Immature natural killer cell (primary cell): Measurements from ENCODE around the gene PDCD10. TPM values are rescaled to one million over a fixed set of nuclear protein-coding genes. Genes with fewer than 3 reads are reported as not detected.

Source experiments
- DNase-seq, 3 donors: peaks; one replicate each; pipeline ENCODE4 v3.0.0; 2022; ENCODE audit warnings: mixed read lengths in 1 of 3
- H3K27ac Mint-ChIP-seq, 6 donors: one replicate each; pipeline ENCODE4 v1.8.0; 2020; ENCODE audit warnings: mixed read lengths in 6 of 6, mild to moderate bottlenecking in 5 of 6, inconsistent platforms in 4 of 6, moderate library complexity in 3 of 6
- H3K27me3 Mint-ChIP-seq, 3 donors: one replicate each; pipeline ENCODE4 v1.8.0; 2020 to 2021; ENCODE audit warnings: low read depth in 3 of 3, mild to moderate bottlenecking in 3 of 3, mixed read lengths in 3 of 3, moderate library complexity in 3 of 3, inconsistent platforms in 1 of 3
- H3K36me3 Mint-ChIP-seq, 3 donors: one replicate each; pipeline ENCODE4 v1.8.0; 2020; ENCODE audit warnings: mixed read lengths in 3 of 3, inconsistent platforms in 2 of 3, mild to moderate bottlenecking in 2 of 3
- H3K4me1 Mint-ChIP-seq, 2 donors: one replicate each; pipeline ENCODE4 v1.8.0; 2020; ENCODE audit warnings: inconsistent platforms in 2 of 2, mild to moderate bottlenecking in 2 of 2, mixed read lengths in 2 of 2, moderate library complexity in 1 of 2
- H3K4me3 Mint-ChIP-seq, 5 donors: one replicate each; pipeline ENCODE4 v1.8.0; 2020; ENCODE audit warnings: mild to moderate bottlenecking in 5 of 5, mixed read lengths in 5 of 5, inconsistent platforms in 3 of 5, moderate library complexity in 3 of 5
- H3K9me3 Mint-ChIP-seq, 6 donors: one replicate each; pipeline ENCODE4 v1.8.0; 2020; ENCODE audit warnings: mild to moderate bottlenecking in 6 of 6, mixed read lengths in 6 of 6, inconsistent platforms in 4 of 6, moderate library complexity in 3 of 6
- polyA plus RNA-seq, 3 donors: library from polyadenylated mRNA; unstranded; fragments of 300-500 nt; fragmentation: Illumina TruSeq; gene quantifications; one replicate each; pipeline ENCODE4 v1.2.3, GENCODE V29; 2021

The PDCD10 gene
- polyA plus RNA-seq = 100 to 1,000 TPM in 2 of 3 donors, 10 to 100 TPM in 1; 93.4 to 126 (median 106) TPM

DNA sequence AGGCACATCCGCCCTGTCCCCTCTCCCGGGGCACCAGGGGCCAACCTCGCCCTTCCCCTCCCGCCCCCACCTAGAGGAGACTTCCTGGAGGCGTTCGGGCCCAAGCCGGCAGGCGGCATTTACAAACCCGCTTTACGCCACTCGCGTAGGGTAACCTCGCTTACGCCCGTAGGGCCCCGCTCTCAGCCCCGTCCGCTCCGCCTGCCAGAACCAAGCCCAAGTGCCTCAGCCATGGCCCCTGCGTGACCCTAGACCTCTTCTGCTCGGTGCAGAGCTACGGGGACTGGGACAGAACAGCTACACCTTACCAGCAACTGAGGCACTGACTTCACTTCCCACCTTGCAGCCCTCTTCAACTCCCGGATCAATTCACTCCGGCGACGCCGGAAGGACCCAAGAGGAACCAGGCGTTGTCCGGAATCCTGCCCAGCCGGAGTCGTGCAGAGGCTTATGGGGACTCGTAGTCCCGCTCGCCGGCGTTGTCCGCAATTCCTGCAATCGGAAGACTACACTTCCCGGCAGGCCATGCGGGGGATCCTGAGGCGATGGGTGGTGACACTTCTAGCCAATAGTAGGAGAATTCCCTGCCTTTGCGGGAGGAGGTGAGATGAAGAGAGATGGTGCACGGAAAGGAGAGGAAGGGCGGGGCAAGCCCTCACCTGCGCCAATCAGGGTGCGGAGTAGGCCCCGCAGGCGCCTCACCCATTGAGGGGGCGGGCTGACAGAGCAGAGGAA lies at the start of gene PDCD10:
TSS of gene PDCD10 (minus strand) at position 395 of the 735 bp plus-strand sequence. CDS start 14,735 bp downstream, outside the sequence.
- DNase-seq = peak; percentile 95
- H3K4me1 Mint-ChIP-seq = peaks cover 2 to 8% of the 10 kb centered on the region in 2 donors
- no peaks in the 10 kb centered on the region for H3K36me3 Mint-ChIP-seq
- no peaks in the 10 kb centered on the region for H3K9me3 Mint-ChIP-seq
- H3K27ac Mint-ChIP-seq = no peak within 1 kb of the TSS
- H3K4me3 Mint-ChIP-seq = no peak within 1 kb of the TSS
- H3K27me3 Mint-ChIP-seq = no peaks in the 10 kb centered on the region

DNA sequence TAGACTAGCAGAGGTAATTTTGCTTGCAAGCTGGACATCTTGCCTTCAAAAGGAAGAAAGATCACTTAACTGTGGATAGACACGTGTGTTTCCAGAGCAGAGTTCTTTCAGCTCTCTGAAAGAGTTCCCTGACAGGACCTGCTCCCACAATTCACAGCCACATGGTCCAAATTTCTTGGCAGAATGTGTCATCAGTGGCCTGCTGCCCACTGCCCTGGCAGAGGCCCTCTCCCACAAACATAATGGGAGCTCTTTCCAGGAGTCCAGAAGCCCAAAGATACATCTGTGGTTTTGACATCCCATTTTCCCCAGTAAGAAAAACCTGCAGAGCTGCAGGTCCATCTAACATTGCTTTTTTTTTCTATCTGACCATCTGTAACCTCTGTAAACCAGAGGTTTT lies 49.1 kb upstream of the PDCD10 start:
- no peak overlapping the region for H3K27ac Mint-ChIP-seq
- no peaks in the 10 kb centered on the region for H3K4me1 Mint-ChIP-seq
- peaks cover 0 to 3% (median 0%) of the 10 kb centered on the region in 3 donors for H3K36me3 Mint-ChIP-seq
- no peak overlapping the region for H3K4me3 Mint-ChIP-seq
- DNase-seq = no peak
- H3K9me3 Mint-ChIP-seq = peaks cover 0 to 1% (median 0%) of the 10 kb centered on the region in 6 donors
- H3K27me3 Mint-ChIP-seq = no peaks in the 10 kb centered on the region

GRCh38 chr3:167780214-167780883 lies 45.7 kb upstream of the PDCD10 start:
- H3K4me3 Mint-ChIP-seq = no peak overlapping the region
- H3K27ac Mint-ChIP-seq = no peak overlapping the region
- H3K36me3 Mint-ChIP-seq = peaks cover 0 to 3% (median 0%) of the 10 kb centered on the region in 3 donors
- no peaks in the 10 kb centered on the region for H3K27me3 Mint-ChIP-seq
- no peak for DNase-seq
- no peaks in the 10 kb centered on the region for H3K4me1 Mint-ChIP-seq
- peaks cover 0 to 8% (median under 1%) of the 10 kb centered on the region in 6 donors for H3K9me3 Mint-ChIP-seq

DNA sequence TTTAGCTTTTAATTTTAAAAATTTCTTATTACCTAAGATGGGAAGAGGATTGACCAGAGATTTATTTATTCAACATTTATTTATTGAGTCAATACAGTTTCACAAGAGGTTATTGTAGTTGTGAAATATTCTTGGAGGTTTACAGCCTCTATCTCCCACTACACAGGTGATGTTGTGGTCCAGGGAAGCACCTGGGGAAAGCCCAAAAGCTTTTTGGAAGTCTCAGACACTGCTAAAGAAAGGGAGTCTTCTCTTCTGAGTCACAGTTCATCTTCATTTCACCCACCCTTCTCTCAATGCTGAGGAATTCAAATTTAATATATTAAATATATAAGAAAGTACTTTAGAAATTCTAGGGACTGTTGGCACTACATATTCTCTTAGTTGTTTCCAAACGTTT lies 42.7 kb upstream of the PDCD10 start:
- Mint-ChIP-seq H3K27me3 (no peaks in the 10 kb centered on the region), H3K9me3 (peaks cover 0 to 8% (median under 1%) of the 10 kb centered on the region in 6 donors), H3K36me3 (peaks cover 0 to under 1% (median 0%) of the 10 kb centered on the region in 3 donors), H3K4me3 (no peak overlapping the region), H3K4me1 (peaks cover 10 to 18% of the 10 kb centered on the region in 2 donors), H3K27ac (no peak overlapping the region)
- no peak for DNase-seq

- H3K4me3 Mint-ChIP-seq = no peak overlapping the region
- no peak for DNase-seq
- no peaks in the 10 kb centered on the region for H3K27me3 Mint-ChIP-seq
- H3K27ac Mint-ChIP-seq = no peak overlapping the region
- H3K4me1 Mint-ChIP-seq = peaks cover 10 to 18% of the 10 kb centered on the region in 2 donors
- no peaks in the 10 kb centered on the region for H3K36me3 Mint-ChIP-seq
- peaks cover 0 to 8% (median under 1%) of the 10 kb centered on the region in 6 donors for H3K9me3 Mint-ChIP-seq
Measured at GRCh38 chr3:167776066-167776685, 41.5 kb upstream of the PDCD10 start.

DNA sequence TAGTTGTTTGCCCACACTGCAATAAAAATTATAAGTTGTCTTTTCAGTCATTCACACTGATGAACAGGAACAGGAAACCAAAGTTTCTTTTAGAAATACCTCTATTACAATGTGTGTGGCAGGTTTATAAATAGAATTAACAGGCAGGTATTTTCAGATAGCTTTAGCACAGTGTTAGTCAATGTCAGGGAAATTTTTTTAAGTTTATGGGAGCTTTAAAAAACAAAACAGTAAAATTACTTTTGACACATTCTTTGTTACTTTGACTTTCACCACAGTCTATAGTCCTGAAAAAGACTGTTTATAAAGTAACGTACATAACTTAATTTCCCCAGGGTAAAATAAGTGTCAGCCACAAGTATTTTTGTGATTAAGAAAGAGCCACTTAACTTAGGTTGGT lies 38.9 kb upstream of the PDCD10 start:
- Mint-ChIP-seq H3K36me3 (no peaks in the 10 kb centered on the region), H3K4me3 (no peak overlapping the region)
- no peak for DNase-seq

GRCh38 chr3:167772992-167773391 lies 38.3 kb upstream of the PDCD10 start:
- H3K4me1 Mint-ChIP-seq = peaks cover 10 to 18% of the 10 kb centered on the region in 2 donors
- no peaks in the 10 kb centered on the region for H3K36me3 Mint-ChIP-seq
- H3K9me3 Mint-ChIP-seq = peaks cover 0 to 2% (median 0%) of the 10 kb centered on the region in 6 donors
- no peaks in the 10 kb centered on the region for H3K27me3 Mint-ChIP-seq
- DNase-seq = no peak
- H3K4me3 Mint-ChIP-seq = no peak overlapping the region
- H3K27ac Mint-ChIP-seq = peak overlapping the region in 1 of 6 donors; percentile 46

More for the DNA sequence above, 38.9 kb upstream of the PDCD10 start:
- peaks cover 10 to 18% of the 10 kb centered on the region in 2 donors for H3K4me1 Mint-ChIP-seq
- H3K9me3 Mint-ChIP-seq = peaks cover 0 to 8% (median 0%) of the 10 kb centered on the region in 6 donors
- H3K27ac Mint-ChIP-seq = no peak overlapping the region
- no peaks in the 10 kb centered on the region for H3K27me3 Mint-ChIP-seq

DNA sequence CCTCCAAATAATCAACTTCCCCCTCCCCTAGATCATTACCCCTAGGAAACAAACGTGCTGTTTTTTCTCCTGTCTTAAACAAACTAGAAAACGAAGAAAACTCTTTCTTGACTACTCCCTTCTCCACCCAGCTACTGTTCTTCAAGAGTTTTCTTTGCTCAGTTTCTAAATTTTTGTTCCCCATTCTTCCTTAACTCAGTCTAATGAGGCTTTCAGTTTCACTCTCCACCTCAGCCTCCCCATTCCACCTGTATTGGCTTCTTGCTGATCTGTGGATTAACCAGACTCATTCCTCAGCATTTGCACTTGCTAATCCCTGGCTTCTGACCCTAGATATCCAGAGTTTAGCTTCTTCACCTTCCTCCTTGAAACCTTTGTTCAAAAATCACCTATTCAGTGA lies 27.6 kb upstream of the PDCD10 start:
- no peak overlapping the region for H3K27ac Mint-ChIP-seq
- H3K4me3 Mint-ChIP-seq = no peak overlapping the region
- H3K27me3 Mint-ChIP-seq = peaks cover 0 to 4% (median 2%) of the 10 kb centered on the region in 3 donors
- H3K36me3 Mint-ChIP-seq = peaks cover 0 to 3% (median 3%) of the 10 kb centered on the region in 3 donors
- DNase-seq = no peak
- H3K9me3 Mint-ChIP-seq = no peaks in the 10 kb centered on the region
- no peaks in the 10 kb centered on the region for H3K4me1 Mint-ChIP-seq

- no peak overlapping the region for H3K4me3 Mint-ChIP-seq
- H3K27ac Mint-ChIP-seq = no peak overlapping the region
- H3K36me3 Mint-ChIP-seq = peaks cover 0 to 3% (median 3%) of the 10 kb centered on the region in 3 donors
- no peaks in the 10 kb centered on the region for H3K4me1 Mint-ChIP-seq
- peaks cover 0 to 4% (median 2%) of the 10 kb centered on the region in 3 donors for H3K27me3 Mint-ChIP-seq
- no peak for DNase-seq
- no peaks in the 10 kb centered on the region for H3K9me3 Mint-ChIP-seq
Measured at GRCh38 chr3:167761302-167761701, 26.6 kb upstream of the PDCD10 start.

DNA sequence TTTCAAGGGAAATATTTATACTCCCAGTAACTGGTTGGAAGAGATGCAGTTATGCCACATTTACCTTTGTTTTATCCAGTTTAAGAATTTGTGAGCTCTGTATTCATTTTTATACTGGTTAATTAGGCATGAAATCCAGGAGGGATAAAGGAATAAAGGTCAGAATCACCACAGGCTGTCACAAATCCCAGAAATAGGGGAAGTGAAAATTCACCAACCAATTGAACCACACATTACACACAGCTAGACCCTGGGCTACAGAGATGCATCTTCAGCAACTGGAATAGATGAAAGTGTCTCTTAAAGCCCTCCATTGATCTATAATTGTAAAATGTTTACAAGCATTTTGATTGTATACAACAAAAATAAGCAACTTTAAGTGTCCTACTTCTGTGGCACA lies 19.4 kb upstream of the PDCD10 start:
- Mint-ChIP-seq H3K9me3 (no peaks in the 10 kb centered on the region), H3K27ac (no peak overlapping the region), H3K4me1 (peaks cover 8 to 16% of the 10 kb centered on the region in 2 donors), H3K27me3 (peaks cover 0 to 2% (median 2%) of the 10 kb centered on the region in 3 donors), H3K4me3 (no peak overlapping the region), H3K36me3 (no peaks in the 10 kb centered on the region)
- no peak for DNase-seq

DNA sequence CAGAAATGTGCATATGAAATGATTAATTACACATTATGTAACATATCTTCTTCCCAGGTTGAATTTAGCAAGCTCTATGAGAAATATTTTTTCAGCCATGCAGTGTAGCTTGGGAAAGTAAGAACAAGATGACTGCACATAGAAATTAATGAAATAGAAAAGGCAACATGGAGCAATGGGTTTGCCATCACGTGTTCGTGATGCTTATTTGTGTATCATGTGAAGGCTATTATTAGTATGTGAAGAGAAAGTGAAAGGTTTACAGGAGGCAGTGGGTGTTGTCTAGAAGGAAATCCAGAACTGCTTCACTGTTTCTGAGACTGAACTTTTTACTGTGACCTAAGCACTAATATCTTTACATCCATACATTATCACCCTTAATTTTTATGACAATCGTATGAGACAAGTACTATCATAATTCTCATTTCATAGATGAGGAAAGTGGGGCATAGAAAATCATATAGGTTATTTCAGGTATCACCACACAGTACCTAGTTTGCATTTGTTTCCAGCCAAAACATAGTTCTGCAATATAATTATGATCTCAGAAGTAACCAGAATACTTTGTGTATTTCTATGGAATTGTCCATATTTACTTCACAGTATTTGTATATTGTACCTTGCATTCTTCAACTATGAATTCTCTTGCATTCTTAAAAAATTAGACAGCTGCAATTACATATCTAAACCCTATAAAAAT lies 15.7 kb upstream of the PDCD10 start:
- Mint-ChIP-seq H3K27ac (peak overlapping the region in 4 of 6 donors; percentile 37 to 87 (median 74)), H3K4me3 (peak overlapping the region in 4 of 5 donors; percentile 39 to 59 (median 52)), H3K36me3 (no peaks in the 10 kb centered on the region), H3K4me1 (peaks cover 8 to 15% of the 10 kb centered on the region in 2 donors), H3K9me3 (no peaks in the 10 kb centered on the region), H3K27me3 (peaks cover 2% of the 10 kb centered on the region in 3 donors)
- peak; percentile 19 to 30 (median 28) for DNase-seq

DNA sequence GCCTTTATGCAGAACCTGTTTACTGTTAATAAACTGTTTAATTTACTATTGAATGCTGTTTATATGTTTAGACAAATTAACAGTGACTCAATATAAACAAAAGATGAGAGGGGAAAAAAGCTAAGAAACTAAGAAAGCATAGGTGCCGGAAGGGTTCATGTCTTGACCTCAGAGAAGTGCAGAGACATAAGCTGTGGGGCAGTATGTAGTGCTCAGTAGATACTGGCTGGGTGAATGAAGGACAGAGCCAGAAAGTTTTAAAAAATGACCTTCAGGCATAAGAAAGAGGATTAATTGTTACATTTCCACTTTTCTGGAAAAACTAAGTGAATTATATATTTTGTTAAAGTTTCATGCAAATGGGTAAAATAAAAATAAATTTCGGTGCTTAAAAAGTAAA lies 15.0 kb upstream of the PDCD10 start:
- no peak for DNase-seq
- Mint-ChIP-seq H3K9me3 (no peaks in the 10 kb centered on the region), H3K4me3 (peak overlapping the region in 1 of 5 donors; percentile 53), H3K27ac (peak overlapping the region in 2 of 6 donors; percentile 47 to 58), H3K4me1 (peaks cover 8 to 10% of the 10 kb centered on the region in 2 donors), H3K27me3 (peaks cover 2% of the 10 kb centered on the region in 3 donors), H3K36me3 (no peaks in the 10 kb centered on the region)

DNA sequence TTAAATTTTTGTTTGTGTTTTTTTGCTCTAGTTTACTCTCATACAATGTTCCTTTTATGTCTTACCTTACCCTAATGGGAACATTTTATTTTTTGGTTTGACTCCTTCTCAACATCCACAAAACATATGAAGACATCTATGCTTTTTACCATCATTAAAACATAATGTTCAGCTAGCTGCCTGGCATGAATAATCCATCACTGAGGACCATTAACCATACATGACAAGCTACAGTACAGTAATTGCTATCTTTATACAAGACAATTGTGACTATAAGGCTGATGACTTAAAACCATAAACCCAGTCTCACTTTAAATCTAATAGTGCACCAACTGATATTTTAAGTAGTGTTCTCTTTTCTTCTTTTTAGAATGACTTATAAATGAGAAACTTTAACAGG lies 14.5 kb upstream of the PDCD10 start:
- Mint-ChIP-seq H3K36me3 (no peaks in the 10 kb centered on the region), H3K27ac (no peak overlapping the region), H3K4me1 (peaks cover 8 to 10% of the 10 kb centered on the region in 2 donors), H3K9me3 (no peaks in the 10 kb centered on the region), H3K27me3 (peaks cover 2% of the 10 kb centered on the region in 3 donors), H3K4me3 (no peak overlapping the region)
- DNase-seq = no peak
